GM06990 (cell line): ENCODE measurements around the gene PRRC1.

Source experiments
- DNase-seq: peaks from one replicate; pipeline ENCODE4 v3.0.0-alpha.2; 2011; ENCODE audit not compliant: insufficient read length; ENCODE audit errors: extremely low read depth
- H3K27me3 ChIP-seq: replicated peaks from 2 replicates; pipeline ENCODE4 v1.6.0; 2011; ENCODE audit warnings: low read length; ENCODE audit not compliant: control insufficient read depth, insufficient read depth
- H3K36me3 ChIP-seq: 2 replicates; pipeline ENCODE4 v1.5.1; 2011; ENCODE audit warnings: low read length; ENCODE audit not compliant: control insufficient read depth, insufficient read depth
- H3K4me3 ChIP-seq: replicated peaks from 2 replicates; pipeline ENCODE4 v1.5.1; 2011; ENCODE audit warnings: low read depth, mild to moderate bottlenecking, control low read depth, low read length
- CTCF ChIP-seq: IDR thresholded peaks from 2 replicates; pipeline ENCODE4 v1.5.1; 2011; ENCODE audit warnings: low read length, control low read depth, mild to moderate bottlenecking, inconsistent platforms; ENCODE audit not compliant: insufficient read depth, poor library complexity, severe bottlenecking

PRRC1 gene

DNA sequence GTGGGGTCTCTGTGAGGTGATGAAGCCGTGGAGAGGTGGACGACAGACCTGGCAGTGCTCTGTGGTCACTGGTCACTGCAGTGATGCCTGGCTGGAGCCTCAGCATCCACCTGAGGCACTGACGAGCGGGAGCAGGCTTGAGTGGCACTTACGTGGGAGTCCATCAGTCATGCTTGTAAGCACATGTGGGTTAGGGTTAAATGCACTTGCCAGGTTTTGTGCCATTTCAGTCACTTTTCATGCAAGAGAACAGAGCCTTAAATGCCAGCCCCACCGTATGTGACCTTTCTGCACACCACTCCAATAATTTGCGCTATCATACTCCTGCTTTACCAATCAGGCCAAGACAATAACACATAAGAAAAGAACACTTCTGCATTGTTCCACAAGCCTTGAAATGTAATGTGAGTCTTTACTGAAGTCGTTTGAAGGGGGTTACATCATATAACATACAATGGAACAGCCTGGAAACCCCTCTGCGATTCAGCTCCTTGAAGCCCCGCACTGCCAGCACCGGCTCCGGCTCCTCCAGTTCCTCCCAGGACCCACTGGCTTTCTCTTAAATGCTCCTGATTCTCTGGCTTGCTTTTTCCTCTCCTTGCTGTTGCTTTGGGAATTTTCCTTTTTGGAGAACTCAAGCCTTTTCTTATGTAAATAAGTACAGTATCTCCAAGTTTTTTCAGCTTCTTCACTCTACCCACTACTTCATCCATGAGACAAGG, 72.0 kb downstream of the PRRC1 start:
- H3K27me3 ChIP-seq: no peaks in the 10 kb centered on the region

DNA sequence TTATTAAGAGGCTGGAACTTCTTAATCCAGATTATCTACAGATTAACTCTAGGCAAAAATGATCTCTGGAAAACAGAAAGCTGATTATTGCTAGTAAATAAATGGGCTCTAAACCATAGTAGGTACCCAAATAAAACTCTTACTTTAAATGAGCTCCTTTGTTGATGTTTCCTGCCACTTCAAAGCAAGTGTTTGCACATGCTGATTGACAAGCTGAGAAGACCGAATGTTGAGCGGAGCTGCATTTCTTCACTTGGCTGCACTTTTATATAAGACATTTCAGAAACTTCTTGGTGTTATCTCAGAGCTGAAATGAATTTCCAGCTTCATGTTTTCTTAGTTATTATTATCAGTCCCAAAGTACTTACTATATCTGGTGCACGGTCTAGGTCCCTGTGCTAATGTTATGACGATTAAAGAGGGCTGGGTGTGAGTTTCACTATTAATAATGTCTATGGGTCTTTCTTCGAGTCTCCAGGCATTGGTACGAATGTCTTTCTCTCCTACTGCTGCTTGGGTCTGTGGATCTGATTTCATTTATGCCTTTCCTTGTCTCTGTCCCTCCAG, 72.8 kb downstream of the PRRC1 start:
- no peak for DNase-seq

More for the DNA sequence above, 72.0 kb downstream of the PRRC1 start:
- Histone ChIP-seq H3K4me3 (no peak overlapping the region), H3K36me3 (no peaks in the 10 kb centered on the region)
- TF ChIP-seq CTCF: no peak
- no peak for DNase-seq

GRCh38 chr5:127595484-127596368, 78.3 kb downstream of the PRRC1 start:
- no peak for TF ChIP-seq CTCF
- Histone ChIP-seq H3K36me3 (no peaks in the 10 kb centered on the region), H3K4me3 (no peak overlapping the region), H3K27me3 (no peaks in the 10 kb centered on the region)
- DNase-seq: no peak

More for the DNA sequence above, 72.8 kb downstream of the PRRC1 start:
- Histone ChIP-seq H3K27me3 (no peaks in the 10 kb centered on the region), H3K36me3 (no peaks in the 10 kb centered on the region), H3K4me3 (no peak overlapping the region)
- no peak for TF ChIP-seq CTCF

DNA sequence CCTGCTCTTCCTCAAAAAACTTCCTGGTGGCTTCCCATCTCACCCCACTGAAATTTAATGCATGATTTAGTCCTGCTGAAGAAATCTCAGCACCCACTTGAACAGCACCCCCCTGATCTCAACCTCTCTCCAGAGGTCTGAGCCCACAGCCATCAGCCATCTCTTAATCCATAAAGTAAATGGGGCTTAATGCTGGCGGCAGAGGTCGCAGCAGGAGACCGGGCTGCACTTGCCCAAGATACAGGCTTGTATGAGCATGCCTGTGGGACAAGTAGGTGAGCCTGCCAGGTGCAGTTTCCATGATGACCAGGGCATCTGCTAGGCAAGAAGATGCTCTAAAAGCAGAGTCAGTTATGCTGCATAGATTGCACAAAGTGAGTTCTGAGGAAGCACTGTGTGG, 79.1 kb downstream of the PRRC1 start:
- Histone ChIP-seq H3K27me3 (no peaks in the 10 kb centered on the region), H3K4me3 (no peak overlapping the region), H3K36me3 (no peaks in the 10 kb centered on the region)
- no peak for DNase-seq
- no peak for TF ChIP-seq CTCF

DNA sequence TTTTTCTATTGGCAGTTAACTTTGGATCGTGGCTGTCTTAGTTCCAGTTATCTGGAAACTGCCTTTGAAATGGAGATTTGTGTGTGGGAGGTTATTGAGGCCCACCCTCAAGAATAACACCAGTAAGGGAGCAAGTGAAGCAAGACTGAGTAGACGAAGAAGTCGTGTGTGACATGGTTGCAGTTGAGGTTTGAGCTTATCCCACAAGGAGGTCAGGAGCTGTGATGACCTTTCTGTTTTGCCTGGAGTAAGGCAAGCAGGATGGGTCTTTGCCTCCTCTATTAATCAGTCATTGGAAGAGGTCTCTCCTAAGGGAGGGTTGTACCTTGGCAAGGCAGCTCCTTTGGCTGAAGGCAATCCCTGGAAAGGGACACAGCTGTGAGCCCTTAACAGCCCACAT, 81.9 kb downstream of the PRRC1 start:
- no peak for TF ChIP-seq CTCF
- no peak for DNase-seq
- no peaks in the 10 kb centered on the region for H3K27me3 ChIP-seq

More for the DNA sequence above, 81.9 kb downstream of the PRRC1 start:
- H3K4me3 ChIP-seq: no peak overlapping the region
- H3K36me3 ChIP-seq: no peaks in the 10 kb centered on the region
